GM20000 (cell line): Measurements from ENCODE around the gene MAPKAPK2.

Experiments
- DNase-seq: peaks from one replicate; pipeline ENCODE4 v3.0.0; 2012; ENCODE audit warnings: low spot score
- CTCF ChIP-seq: IDR thresholded peaks from 2 replicates; pipeline ENCODE4 v1.5.1; 2012; ENCODE audit warnings: mild to moderate bottlenecking, control low read depth; ENCODE audit errors: extremely low read depth, missing control alignments

The MAPKAPK2 gene

GRCh38 chr1:206708882-206709281 is 24.2 kb downstream of the MAPKAPK2 start:
- TF ChIP-seq CTCF: no peak
- no peak for DNase-seq

- no peak for DNase-seq
- no peak for TF ChIP-seq CTCF
Measured at GRCh38 chr1:206709322-206709721, 24.6 kb downstream of the MAPKAPK2 start.

GRCh38 chr1:206709772-206710459 is 25.2 kb downstream of the MAPKAPK2 start:
- DNase-seq: no peak
- no peak for TF ChIP-seq CTCF

- no peak for TF ChIP-seq CTCF
- no peak for DNase-seq
Measured at GRCh38 chr1:206710460-206710823, 25.7 kb downstream of the MAPKAPK2 start.

GRCh38 chr1:206713070-206713469 is 28.4 kb downstream of the MAPKAPK2 start:
- DNase-seq: no peak
- no peak for TF ChIP-seq CTCF

GRCh38 chr1:206713910-206714312 is 29.2 kb downstream of the MAPKAPK2 start:
- DNase-seq: no peak
- no peak for TF ChIP-seq CTCF

- TF ChIP-seq CTCF: no peak
Measured at GRCh38 chr1:206714331-206715058, 29.8 kb downstream of the MAPKAPK2 start.

More at GRCh38 chr1:206714331-206715058, 29.8 kb downstream of the MAPKAPK2 start:
- DNase-seq: no peak
